ENCODE results near the gene NOP14. TPM values are rescaled to one million over a fixed set of nuclear protein-coding genes. Genes with fewer than 3 reads are reported as not detected.

Gene NOP14
- total RNA-seq, 1 experiment from 2014 or later = 50.1 TPM

DNA sequence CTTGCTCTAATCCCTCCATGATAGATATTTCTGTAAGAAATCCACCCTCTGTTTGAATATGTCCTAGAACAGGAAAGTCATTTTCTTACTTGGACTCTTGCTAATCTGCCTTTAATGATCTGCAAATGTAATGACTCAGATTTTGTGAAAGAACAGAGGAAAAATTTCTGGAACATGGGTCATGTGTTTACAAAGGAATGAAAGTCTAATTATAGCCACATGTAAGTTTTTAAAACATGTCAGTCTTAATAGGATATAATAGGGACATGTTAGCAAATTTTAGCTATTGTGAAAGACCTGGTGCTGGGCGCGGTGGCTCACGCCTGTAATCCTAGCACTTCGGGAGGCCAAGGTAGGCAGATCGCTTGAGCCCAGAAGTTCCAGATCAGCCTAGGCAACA is 47.8 kb upstream of the NOP14 start:
- Histone ChIP-seq H3K18ac (ENCODE audit: insufficient read length, low read depth, low read length) (no peak overlapping the region), H3K27ac (ENCODE audit: insufficient read length, low read depth, low read length) (no peak overlapping the region), H3K79me1 (ENCODE audit: insufficient read depth, low read depth, low read length, poor library complexity, severe bottlenecking) (no peaks in the 10 kb centered on the region), H4K20me1 (ENCODE audit: control insufficient read depth, insufficient read depth, insufficient read length) (no peaks in the 10 kb centered on the region), H3K56ac (ENCODE audit: insufficient read length, low read depth, low read length) (no peak overlapping the region), H2AFZ (ENCODE audit: low read length) (no peak overlapping the region), H2BK120ac (ENCODE audit: low read depth, low read length, poor library complexity, severe bottlenecking) (no peak overlapping the region), H3K9me3 (ENCODE audit: control insufficient read depth, low read depth, low read length) (no peaks in the 10 kb centered on the region), H2BK5ac (ENCODE audit: insufficient read length, low read length) (no peak overlapping the region), H3K4me2 (ENCODE audit: insufficient read depth, insufficient read length, low read length) (no peak overlapping the region), H3K79me2 (ENCODE audit: insufficient read depth, low read length) (no peaks in the 10 kb centered on the region), H3K4ac (ENCODE audit: low read depth, low read length) (no peak overlapping the region), H3K23ac (ENCODE audit: insufficient read length, low read depth, low read length) (no peak overlapping the region), H2BK15ac (ENCODE audit: low read depth, low read length) (no peak overlapping the region), H4K91ac (ENCODE audit: insufficient read length, low read depth, low read length) (no peak overlapping the region), H2AK5ac (ENCODE audit: insufficient read length, low read length) (no peak overlapping the region), H2BK20ac (ENCODE audit: low read depth, low read length, poor library complexity, severe bottlenecking) (no peak overlapping the region), H3K14ac (ENCODE audit: insufficient read depth, low read length) (no peak overlapping the region), H3K27me3 (ENCODE audit: insufficient read depth, low read length) (no peaks in the 10 kb centered on the region), H4K5ac (ENCODE audit: insufficient read length, low read depth, low read length) (no peak overlapping the region), H3T11ph (ENCODE audit: low read length) (no peak overlapping the region), H3K4me1 (ENCODE audit: insufficient read depth, low read length) (no peaks in the 10 kb centered on the region), H3K23me2 (ENCODE audit: insufficient read length, low read depth, low read length, poor library complexity, severe bottlenecking) (no peaks in the 10 kb centered on the region), H3K9ac (ENCODE audit: extremely low read depth, insufficient read length, low read length) (no peak overlapping the region), H4K8ac (replicated peaks; ENCODE audit: insufficient read length, low read depth, low read length) (no peak overlapping the region), H2BK12ac (ENCODE audit: insufficient read length, low read depth, low read length) (no peak overlapping the region)
- Mint-ChIP-seq H3K4me1 (0 out of 4 replicates have a peak, but pooled peaks cover 0 to 2% of the 10 kb centered on the region in 2 experiments), H3K9me3 (no peaks in the 10 kb centered on the region), H3K36me3 (ENCODE audit: insufficient read depth in 1 of 3, low read depth in 3 of 3) (no peaks in the 10 kb centered on the region), H3K27me3 (ENCODE audit: low read depth) (no peaks in the 10 kb centered on the region), H3K27ac (no peak overlapping the region), H3K4me3 (no peak overlapping the region)
- DNase-seq = no peak
- no CpG with 5 or more reads among the region's 5 CpGs for WGBS (ENCODE audit: extremely low coverage, insufficient read length, low lambda C conversion rate)
- no peak for TF ChIP-seq CTCF (conservative IDR thresholded peaks at IDR 0.05)

All from H9 (cell line).